Stimulated activated naive CD8-positive, alpha-beta T cell treated with anti-CD3 and anti-CD28 coated beads, Interleukin-15, amount 100 ng/mL, for 72 hours (primary cell): ENCODE measurements around the gene ZNF132.

ENCODE experiments used
- ATAC-seq: fragments of 150-1000 bp; cut with Tn5 transposase; 2 replicates; pipeline ENCODE4 v1.10.0; 2021; ENCODE audit warnings: mild to moderate bottlenecking, moderate library complexity
- DNase-seq, 2 donors: peaks; one replicate each; pipeline ENCODE4 v3.0.0; 2021 to 2022
- H3K27ac Mint-ChIP-seq, 2 donors: one replicate each; pipeline ENCODE4 v1.8.0; 2022; ENCODE audit warnings: mild to moderate bottlenecking in 2 of 2, mixed read lengths in 2 of 2, moderate library complexity in 2 of 2
- H3K27me3 Mint-ChIP-seq: one replicate; pipeline ENCODE4 v1.8.0; 2022; ENCODE audit warnings: mixed read lengths
- H3K4me1 Mint-ChIP-seq: one replicate; pipeline ENCODE4 v1.8.0; 2022; ENCODE audit warnings: mild to moderate bottlenecking, mixed read lengths
- H3K4me3 Mint-ChIP-seq, 2 donors: one replicate each; pipeline ENCODE4 v1.8.0; 2022; ENCODE audit warnings: mild to moderate bottlenecking in 2 of 2, mixed read lengths in 2 of 2, moderate library complexity in 1 of 2
- H3K9me3 Mint-ChIP-seq, 2 donors: one replicate each; pipeline ENCODE4 v1.8.0; 2022; ENCODE audit warnings: mixed read lengths in 2 of 2

ZNF132 gene

DNA sequence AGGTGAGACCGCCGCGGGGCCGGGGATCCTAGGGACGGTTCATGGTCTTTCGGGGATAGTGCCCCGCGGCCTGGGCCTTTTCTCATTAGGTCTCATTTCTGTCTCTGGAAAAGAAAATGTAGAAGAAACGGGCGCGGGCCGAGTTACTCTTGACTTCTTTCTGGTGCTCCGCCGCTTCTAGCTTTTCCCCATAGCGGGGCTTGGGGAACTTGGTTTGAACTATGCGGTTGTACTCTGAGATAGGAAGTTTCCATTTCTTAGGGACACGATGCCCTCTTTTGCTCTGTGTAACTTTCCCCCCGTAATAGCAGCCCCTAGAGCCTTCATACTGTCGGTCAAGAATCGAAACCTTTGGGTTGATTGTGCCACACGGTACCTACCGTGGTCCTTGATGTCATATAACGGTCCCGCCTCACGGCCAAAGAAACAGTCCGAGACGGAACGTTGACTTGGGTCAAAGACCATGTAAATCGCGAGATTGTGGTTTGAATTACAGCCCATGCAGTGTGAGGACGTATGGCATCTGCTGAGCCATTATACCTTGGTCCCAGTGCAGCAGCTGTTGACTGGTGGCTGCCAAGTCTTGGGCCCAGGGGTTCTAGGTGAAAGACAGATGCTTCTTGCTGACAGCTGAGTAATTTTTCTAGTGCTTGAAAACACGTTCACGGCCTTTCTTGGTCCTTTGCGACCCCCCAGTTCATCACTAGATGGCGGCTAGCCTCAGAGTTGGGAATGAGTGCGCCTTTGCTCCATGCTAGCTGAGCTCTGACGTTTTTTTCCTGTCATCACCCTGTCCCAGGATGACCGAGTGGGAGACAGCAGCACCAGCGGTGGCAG is 52.4 kb downstream of the ZNF132 start:
- H3K27ac Mint-ChIP-seq = peak overlapping the region; percentile 96 to 99
- peak overlapping the region; percentile 95 to 97 for H3K4me3 Mint-ChIP-seq
- peaks cover 43% of the 10 kb centered on the region for H3K4me1 Mint-ChIP-seq
- H3K9me3 Mint-ChIP-seq = no peaks in the 10 kb centered on the region
- ATAC-seq (no peak), DNase-seq (no peak)
- H3K27me3 Mint-ChIP-seq = no peaks in the 10 kb centered on the region

DNA sequence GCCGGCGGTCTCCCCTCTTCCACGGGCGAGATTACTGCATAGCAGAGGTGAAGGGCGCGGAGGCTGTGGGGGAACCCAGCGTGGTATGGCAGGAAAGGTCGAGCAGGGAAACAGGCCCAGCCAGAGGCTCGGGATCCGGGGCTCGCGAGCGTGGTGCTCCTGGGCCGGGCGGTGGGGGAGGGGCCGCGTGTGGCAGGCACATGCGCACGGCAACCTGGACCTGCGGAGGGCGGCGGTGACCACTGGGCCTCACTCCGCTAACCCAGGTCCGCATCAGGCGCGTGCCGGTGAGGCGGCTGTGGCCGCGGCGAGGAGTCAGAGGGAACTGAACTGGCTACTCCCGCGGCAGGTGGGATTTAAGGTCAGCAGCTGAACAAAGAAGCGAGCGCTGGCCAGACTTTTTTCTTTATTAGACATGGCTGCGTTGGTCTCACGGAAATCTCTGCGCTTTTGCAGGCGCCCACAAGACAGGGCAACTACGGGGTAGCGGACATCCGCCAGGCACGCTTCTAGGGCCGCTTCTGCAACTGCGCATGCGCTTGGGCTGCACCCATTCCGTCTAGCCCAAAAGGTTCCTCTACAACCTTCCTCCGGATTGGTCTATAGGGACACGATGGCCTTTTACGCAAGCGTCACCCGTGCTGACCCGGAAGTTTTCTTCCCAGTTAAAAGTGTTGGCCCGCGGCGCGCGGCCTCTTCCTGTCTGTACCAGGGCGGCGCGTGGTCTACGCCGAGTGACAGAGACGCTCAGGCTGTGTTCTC is 53.2 kb downstream of the ZNF132 start, which contains the start of gene RPS5:
RPS5 (plus strand) TSS at position 694 of the 762 bp plus-strand sequence. CDS start 869 bp downstream, outside the sequence.
- Mint-ChIP-seq H3K4me3 (peak within 1 kb of the TSS; percentile 95 to 97), H3K9me3 (no peaks in the 10 kb centered on the region), H3K4me1 (peaks cover 50% of the 10 kb centered on the region), H3K27ac (peak within 1 kb of the TSS; percentile 96 to 99), H3K27me3 (no peaks in the 10 kb centered on the region)
- peak; percentile 95 for ATAC-seq
- peak; percentile 93 to 97 for DNase-seq

DNA sequence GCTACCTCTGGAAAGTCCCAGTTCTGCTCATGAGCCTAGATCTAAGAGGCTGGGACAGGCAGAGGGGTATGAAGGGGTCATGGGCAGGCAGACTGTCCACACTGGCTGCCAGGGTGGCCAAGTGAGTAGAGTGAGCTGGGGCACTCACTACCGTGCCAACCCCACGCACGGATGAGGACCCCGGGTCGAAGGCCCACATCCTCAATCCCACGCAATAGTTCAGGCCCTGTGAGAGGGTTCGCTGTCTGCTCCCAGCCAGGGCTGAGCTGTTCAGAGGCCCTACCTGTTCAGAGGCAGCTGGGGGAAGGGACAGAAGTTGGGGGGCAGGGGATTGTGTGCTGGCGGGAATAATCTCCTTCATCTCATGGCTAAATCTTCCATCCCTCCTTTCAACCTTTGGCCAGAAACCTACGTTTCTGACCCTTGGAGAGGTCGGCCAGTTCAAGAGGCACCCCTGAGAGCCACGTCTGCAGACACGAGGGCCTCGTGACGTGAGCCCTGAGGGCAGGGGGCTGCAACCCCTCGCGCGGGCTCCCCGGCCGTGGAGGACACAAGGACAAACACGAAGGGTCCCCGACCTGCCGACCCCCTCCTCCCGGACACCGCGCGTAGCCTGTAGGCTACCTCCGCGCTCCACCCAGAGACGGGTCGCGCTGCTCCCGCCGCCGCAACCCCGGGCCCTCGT is 53.9 kb downstream of the ZNF132 start:
- Mint-ChIP-seq H3K4me3 (peak overlapping the region; percentile 95 to 97), H3K9me3 (no peaks in the 10 kb centered on the region), H3K27ac (peak overlapping the region; percentile 96 to 99), H3K27me3 (no peaks in the 10 kb centered on the region), H3K4me1 (peaks cover 48% of the 10 kb centered on the region)
- ATAC-seq = peak; percentile 6
- peak in 1 of 2 donors; percentile 53 for DNase-seq

DNA sequence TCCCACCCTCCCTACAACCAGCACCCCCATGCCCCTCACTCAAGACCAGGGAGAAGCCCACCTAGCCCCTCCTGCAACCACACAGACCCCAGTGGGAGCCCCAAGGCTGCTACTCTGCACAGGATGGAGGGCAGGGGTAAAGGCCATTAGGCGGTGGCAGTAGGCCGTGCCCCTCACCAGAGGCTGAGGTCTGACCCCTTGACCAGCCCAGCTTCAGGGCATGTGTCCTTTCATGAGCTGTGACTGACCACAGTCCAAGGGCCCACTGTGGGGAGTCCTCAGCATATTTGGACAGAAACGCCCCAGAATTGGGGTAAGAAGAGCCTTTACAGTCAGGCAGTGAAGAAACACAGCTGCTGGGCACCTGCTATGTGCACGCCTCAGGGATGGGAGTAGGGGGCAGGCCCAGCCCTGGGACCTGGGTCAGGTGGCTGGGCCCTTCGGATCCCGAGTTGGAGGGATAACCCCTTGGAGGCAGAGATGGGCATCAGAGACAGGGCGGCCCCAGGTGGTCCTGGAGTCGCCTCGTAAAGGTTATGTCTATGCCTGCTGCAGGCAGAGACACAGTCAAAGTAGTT is 54.6 kb downstream of the ZNF132 start:
- H3K27ac Mint-ChIP-seq = peak overlapping the region; percentile 96 to 99
- ATAC-seq (no peak), DNase-seq (no peak)
- H3K9me3 Mint-ChIP-seq = no peaks in the 10 kb centered on the region
- peaks cover 43% of the 10 kb centered on the region for H3K4me1 Mint-ChIP-seq
- no peaks in the 10 kb centered on the region for H3K27me3 Mint-ChIP-seq
- peak overlapping the region; percentile 95 to 97 for H3K4me3 Mint-ChIP-seq

DNA sequence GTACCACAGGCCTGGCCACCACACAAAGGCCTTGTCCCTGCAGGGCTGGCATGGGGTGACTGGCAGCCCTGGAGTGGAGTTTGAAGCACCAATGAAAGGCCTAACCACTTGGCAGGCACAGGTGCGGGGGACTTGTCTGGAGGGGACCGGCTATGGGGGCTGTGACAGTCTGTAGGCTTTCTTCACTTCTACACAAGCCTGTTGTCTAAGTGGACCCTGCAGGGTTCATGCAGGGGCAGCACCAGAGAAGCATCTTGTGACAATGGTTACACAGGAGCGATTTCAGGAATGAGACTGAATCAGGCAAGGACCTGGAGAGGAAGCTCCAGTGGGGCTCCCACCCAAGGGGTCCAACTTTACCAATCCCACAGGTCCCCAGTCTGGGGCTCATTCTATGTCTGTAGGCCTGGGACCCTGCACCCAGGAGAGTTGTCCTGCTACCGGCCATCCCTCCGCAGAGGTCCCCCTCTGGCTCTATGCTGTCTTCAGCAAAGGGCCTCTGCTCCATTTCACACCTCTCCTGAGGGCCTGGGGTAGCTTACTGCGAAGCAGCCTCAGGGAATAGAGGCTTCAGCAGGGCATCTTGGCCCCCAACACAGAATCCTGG is 56.9 kb downstream of the ZNF132 start:
- DNase-seq = no peak
- no peaks in the 10 kb centered on the region for H3K9me3 Mint-ChIP-seq
- no peak overlapping the region for H3K27ac Mint-ChIP-seq
- H3K4me1 Mint-ChIP-seq = peaks cover 49% of the 10 kb centered on the region
- H3K27me3 Mint-ChIP-seq = no peaks in the 10 kb centered on the region
- ATAC-seq = no peak
- peak overlapping the region in 1 of 2 donors; percentile 54 for H3K4me3 Mint-ChIP-seq
